GM18526 (cell line): Measurements from ENCODE around the gene SPATS2.

Experiments
- POLR2A ChIP-seq: IDR thresholded peaks from 3 replicates; pipeline ENCODE4 v1.6.1; 2011; ENCODE audit not compliant: insufficient read length; ENCODE audit errors: extremely low read depth

Gene SPATS2

DNA sequence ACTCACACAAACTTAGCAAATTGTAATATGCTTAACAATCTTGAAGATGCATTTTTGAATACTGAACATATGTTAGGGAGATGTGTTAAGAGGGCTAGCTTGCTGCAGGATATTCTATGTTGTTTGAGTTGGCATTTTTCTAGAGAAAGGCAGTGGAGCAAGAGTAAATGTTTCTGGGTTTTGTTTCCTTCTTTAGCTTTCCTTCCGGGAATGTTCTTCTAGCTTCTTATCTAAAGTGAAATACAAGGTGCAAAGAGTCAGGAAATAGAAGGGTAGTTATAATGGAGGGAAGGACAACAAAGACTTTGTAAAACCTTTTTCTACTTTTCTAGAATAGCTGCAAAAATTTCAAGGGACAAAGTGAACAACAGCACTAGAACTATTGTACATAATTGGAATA is 94.0 kb downstream of the SPATS2 start:
- TF ChIP-seq POLR2A: no peak

DNA sequence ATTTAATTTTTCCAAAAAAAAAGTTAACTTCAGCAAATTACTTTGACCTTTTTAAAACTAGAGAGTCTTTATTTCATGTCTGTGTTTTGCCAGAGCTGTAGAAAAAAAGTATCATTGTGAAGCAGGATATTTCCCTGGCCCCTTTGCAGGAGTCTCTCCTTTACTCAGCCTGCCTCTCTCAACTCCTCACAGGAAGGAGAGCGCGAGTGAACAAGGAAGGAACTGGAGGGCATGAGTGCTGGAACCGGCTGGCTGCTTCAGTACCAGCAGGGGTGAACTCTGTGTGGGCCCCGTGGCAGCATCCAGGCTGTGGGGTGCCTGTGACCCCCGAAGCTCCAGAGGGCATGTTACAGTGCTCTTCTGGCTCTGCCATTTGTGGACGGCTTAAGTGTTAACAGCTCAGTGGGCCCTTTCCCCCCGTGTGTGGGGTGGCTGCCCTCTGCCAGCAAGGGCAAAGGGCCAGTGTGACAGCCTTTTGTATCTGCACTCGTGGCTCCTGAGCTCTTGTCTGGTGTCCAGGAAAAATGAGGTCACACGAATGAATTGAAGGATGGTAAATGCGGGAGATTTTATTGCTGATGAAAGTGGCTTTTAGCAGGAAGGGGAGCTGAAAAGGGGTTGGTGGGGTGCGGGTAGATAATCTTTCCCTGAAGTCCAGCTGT is 95.0 kb downstream of the SPATS2 start:
- no peak for TF ChIP-seq POLR2A

DNA sequence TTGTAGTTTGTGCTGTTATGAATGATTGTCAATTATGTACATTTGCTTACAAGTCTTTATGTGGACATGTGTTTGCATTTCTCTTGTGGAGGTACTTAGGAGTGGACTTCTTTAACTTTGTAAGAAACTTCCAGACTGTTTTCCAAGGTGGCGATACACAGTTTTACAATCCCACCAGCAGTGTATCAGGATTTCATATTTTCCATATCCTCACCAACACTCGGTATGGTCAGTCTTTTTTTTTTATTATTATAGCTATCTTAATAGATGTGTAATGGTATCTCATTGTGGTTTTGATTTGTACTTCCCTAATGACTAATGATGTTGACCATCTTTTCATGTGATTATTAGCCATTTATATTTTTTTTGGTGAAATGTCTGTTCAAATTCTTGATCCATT is 97.9 kb downstream of the SPATS2 start:
- TF ChIP-seq POLR2A: no peak

DNA sequence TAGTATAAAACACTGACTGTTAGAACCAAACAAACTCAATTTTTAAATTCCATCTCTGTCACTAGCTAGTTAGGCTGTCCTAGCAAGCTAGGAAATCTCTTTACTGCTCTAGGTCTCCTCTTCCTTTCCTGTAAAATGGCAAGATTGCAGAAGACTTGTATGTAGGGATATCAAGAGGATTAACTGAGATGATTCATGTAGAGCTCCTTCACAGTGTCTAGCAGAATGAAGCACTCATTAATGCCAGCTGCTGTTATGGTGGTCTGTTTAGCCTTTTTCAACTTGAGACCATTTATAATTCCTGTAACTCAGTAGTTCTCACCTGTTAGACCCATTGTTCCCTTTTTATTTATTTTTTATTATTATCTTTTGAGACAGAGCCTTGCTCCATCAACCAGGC is 103.7 kb downstream of the SPATS2 start:
- no peak for TF ChIP-seq POLR2A

DNA sequence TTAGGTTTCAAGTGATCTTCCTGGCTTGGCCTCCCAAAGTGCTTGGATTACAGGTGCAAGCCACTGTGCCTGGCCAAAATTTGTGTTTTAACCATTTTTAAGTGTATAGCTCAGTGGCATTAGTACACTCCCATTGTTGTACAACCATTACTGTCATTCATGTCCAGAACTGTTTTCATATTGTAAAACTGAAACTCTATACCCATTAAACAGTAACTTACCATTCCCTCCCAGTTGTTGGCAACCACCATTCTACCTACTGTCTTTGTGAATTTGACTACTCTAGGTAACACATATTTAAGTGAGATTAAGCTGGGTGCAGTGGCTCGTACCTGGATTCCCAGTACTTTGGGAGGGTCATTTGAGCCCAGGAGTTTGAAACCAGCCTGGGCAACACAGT is 104.3 kb downstream of the SPATS2 start:
- TF ChIP-seq POLR2A: no peak

DNA sequence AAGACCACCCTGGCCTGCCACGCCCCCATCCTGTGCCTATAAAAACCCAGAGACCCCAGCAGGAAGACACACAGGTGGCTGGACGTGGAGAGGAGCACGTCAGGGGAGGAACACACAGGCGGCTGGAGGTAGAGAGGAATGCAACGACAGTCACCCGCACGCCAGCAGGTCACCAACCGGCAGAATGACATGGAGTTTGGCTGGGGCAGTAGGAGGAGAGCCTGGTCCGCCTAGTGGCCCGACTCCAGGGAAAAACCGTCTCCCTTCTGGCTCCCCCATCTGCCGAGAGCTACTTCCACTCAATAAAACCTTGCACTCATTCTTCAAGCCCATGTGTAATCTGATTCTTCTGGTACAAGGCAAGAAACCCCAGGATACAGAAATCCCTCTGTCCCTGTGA is 108.8 kb downstream of the SPATS2 start:
- TF ChIP-seq POLR2A: no peak

DNA sequence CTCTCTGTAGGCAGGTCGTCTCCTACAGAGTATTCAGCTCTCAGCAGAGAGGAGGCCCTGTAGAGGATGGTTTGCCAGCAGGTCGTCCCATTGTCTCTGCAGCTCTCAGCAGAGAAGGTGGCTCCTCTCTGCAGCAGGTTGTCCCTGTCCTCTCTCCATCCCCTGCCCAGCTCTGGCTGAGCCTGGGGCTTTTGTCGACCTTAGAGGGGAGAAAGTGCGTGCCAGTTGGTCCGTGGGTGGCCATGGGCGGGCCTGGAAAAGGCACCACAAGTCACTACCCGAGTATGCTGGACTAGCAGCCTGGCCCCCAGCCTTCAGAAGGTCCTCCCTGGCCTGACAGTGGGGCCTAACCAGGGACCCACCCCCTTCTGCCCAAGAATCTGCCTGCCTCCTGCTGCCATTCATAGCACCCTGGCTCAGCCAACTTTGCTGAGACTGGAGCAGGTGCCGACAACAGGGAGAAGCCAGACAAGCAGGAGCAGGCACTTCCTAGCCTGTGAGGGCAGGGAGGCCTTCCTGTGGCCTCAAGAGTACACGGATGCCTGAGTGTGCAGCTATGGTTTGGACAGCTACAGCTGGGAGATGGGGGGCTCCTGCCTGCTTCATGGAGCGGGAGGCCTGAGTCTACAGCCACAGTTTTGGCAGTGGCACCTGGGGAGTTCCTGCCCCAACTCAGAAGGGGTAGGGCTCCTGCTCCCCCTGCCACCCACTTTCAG is 111.8 kb downstream of the SPATS2 start:
- no peak for TF ChIP-seq POLR2A

DNA sequence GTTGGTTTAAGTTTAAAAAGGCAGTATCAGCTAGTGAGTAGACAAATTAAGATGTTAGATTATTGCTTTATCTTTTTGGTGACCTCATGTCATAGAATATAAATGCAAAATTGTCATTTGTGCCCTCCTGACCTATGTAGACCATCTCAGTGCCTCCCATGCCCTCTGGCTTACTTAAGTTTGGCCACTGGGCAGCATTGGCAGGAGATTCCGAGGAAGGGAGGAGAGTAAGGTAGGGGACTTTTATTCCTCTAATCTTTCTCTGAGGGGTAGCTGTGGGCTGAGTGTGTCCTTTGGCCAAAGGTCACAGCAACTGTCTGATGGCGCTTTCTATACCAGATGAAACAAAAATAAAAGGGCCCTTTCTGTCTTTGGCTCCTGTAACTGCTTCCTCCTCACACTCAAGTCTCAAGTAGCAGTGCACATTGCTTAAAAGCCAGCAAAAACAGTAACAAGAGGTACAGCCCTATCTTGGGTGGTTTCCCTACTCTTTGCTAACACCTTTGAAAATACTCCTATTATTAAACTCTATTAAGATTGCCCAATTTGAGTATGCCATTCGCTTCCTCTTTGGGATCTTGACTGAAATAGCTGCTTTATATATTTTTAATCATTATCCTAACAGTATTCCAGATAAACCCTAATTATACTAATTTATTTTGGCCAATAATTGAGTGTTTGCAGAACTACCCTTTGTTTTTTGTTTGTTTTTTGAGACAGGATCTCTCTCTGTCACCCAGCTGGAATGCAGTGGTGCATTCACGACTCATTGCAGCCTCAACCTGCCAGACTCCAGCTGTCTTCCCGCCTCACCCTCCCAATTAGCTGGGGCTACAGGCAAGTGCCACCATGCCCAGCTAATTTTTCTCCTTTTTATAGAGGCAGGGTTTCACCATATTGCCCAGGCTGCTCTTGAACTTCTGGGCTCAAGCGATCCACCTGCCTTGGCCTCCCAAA is 115.1 kb downstream of the SPATS2 start:
- no peak for TF ChIP-seq POLR2A

DNA sequence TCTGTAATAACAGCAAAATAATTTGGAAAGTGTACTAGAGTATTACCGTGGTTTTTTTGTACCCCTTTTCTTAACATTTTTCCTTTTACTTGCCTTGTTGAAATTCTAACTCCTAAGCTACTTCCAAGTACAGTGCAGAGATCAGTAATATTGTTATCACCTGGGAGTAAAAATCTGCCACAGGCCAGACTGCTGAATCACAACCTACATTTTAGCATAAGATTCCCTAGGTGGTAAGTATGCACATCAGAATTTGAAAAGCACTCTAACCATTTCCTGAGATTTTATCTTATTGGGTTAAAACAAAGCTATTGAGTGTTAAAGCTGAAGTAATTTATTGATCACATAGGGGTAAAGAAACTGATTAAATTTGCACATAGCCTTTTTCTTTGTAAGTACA is 116.4 kb downstream of the SPATS2 start:
- TF ChIP-seq POLR2A: no peak

DNA sequence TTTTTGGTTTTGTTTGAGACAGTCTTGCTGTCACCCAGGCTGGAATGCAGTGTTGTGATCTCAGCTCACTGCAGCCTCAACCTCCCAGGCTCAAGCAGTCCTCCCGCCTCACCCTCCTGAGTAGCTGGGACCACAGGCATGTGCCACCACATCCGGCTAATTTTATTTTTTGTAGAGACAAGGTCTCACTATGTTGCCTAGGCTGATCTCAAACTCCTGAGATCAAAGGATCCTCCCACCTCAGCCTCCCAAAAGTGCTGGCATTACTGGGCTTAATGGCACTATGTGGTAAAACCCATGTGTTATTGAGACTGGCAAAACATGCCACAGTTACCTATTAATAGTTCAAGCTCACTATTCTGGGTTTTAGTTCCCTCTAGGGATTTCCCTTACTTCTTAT is 120.3 kb downstream of the SPATS2 start:
- no peak for TF ChIP-seq POLR2A

DNA sequence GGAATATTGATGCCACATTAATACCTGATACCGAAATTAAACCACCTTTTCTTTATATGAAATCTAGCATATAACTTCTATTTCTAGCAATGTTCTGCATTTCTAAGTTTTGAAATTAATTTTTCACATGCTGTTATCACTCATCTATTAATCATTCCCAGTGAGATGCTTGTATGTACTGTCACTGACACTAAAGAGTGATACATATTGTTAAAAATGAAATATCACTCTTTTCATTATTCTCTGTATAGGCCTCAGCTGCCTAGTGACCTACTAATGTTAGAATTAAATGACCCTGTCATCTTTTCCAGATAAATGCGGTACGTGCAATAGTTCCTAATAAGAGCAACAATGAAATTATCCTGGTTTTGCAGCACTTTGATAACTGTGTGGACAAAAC is 121.9 kb downstream of the SPATS2 start:
- TF ChIP-seq POLR2A: no peak

DNA sequence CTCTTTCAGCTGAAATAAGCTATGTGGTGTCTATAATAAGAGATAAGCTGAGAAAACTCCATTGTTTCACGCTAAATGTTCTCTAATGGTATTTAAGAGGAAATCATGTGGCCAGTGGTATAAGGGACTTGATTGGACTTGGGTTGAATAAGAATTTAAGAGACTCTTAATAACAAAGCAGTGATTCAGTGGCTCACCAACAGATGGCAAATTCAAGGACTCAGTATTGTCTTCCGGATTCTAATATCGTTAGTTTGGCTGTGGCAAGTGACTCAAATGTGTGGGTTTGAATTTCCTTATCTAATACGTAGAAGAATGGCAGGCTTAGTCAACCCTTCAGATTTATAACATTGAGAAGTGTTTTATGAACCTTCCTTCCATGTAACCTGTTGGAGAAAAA is 122.5 kb downstream of the SPATS2 start:
- TF ChIP-seq POLR2A: no peak

DNA sequence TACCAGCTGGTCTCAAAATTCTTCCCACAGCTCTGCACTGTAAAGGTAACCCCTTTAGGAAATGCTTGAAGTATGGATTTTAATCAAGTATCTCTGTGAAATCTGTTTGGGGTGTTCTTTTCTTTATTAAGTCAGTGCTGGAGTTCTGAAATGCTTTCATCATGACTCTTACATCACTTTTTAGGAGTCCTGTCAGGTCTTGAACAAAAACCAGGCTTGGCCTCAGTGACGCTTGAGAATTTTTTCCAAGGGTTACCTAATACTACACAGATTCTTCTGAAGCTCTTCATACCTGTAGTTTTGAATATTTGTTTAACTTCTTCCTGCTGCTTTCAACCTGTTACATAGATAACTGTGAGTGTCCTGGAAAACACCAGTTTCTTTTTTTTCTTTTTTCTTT is 124.6 kb downstream of the SPATS2 start:
- TF ChIP-seq POLR2A: no peak

DNA sequence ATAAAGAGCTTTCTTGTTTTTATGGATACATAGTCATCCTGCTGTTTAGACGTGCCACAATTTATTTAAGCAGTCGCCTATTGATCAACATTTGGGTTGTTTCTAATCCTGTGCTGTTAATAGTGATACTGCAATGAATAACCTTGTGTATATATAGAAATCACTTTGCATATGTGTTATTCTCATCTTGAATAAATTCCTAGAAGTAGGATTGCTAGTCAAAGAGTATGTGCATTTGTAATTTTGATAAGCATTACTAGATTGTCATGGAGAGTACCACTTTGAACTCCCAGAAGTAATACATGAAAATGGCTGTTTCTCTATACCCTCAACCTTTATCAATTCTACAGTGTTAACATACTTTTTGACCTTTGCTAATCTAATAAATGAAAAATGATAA is 126.6 kb downstream of the SPATS2 start:
- TF ChIP-seq POLR2A: no peak

DNA sequence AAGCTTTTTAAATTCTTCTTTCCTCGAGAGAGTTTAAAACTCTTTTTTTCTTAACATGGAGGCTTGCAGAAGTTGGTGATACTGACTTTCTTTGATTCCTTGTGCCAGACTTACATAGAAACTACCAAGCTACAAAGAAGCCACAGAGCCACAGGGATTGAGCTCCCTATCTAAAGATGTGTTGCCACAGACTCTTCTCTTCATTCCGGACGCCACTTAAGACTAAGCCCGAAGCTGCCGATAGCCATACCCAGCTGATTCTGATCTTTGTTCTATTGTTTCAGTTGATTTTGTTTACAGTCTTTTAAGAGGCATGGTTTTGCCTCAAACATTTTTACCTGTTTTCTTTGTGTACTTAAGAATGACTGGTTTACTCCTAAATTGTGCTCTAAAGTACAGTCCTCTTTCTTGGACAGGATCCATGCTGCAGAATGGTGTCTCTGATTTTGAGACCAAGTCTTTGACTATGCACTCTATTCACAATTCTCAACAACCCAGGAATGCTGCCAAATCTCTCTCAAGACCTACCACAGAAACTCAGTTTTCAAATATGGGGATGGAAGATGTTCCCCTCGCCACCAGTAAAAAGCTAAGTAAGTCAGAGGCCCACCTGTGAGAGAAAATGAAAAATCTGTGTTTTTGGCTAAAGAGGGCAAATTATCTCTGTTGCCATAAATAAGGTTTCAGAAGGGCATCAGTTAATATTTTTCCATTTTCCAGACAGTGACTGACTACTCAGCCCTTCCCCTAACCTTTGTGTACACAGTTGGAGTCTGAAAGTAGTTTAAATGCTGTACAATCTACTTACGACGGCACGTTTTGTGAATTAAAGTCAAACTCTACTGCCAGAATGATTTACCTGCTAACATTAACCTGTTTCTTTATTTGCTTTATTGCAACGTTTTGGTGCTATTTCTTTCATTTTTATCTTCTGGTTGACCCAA is 129.4 kb downstream of the SPATS2 start:
- no peak for TF ChIP-seq POLR2A
